Stimulated activated CD4-positive, alpha-beta T cell treated with anti-CD3 and anti-CD28 coated beads, Interleukin-12 subunit alpha, Interleukin-12 subunit beta, amount 100 ng/mL, for 24 hours (primary cell): ENCODE measurements around the gene SLC35E1.
"Not testable (repeated sequence)": the region's sequence is repeated elsewhere in the genome, so short reads cannot be mapped to it uniquely, and the experiment has no call there.

Experiments
- DNase-seq, 2 experiments: peaks; one replicate each; pipeline ENCODE4 v3.0.0-alpha.2; 2020; ENCODE audit warnings: low read depth in 2 of 2

The SLC35E1 gene

GRCh38 chr19:16581145-16581970, 9.1 kb upstream of the SLC35E1 start:
- no peak for DNase-seq

GRCh38 chr19:16579381-16579780, 7.2 kb upstream of the SLC35E1 start:
- no peak for DNase-seq

DNA sequence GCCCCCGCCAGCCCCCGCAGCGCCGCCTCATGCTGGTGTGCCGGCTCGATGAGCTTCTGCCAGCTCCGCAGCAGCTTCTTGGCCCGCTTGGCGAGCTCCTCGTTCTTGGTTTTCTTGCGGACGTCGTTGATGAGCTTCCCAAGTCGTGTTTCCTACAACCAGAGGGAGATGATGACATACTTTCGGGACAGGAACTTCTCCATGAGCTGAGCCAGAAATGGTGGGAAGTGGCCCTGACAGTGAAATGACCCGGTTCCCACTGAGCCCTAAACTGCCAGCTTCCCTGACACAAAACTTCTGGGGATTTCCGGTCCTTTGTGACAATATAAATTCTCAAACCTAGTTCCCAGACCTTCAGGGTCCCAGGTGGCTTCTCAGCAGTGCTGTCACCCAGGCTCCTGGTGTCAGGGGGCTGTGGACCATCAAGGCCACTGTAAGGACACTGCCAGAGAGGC, 5.3 kb upstream of the SLC35E1 start:
- no peak for DNase-seq

DNA sequence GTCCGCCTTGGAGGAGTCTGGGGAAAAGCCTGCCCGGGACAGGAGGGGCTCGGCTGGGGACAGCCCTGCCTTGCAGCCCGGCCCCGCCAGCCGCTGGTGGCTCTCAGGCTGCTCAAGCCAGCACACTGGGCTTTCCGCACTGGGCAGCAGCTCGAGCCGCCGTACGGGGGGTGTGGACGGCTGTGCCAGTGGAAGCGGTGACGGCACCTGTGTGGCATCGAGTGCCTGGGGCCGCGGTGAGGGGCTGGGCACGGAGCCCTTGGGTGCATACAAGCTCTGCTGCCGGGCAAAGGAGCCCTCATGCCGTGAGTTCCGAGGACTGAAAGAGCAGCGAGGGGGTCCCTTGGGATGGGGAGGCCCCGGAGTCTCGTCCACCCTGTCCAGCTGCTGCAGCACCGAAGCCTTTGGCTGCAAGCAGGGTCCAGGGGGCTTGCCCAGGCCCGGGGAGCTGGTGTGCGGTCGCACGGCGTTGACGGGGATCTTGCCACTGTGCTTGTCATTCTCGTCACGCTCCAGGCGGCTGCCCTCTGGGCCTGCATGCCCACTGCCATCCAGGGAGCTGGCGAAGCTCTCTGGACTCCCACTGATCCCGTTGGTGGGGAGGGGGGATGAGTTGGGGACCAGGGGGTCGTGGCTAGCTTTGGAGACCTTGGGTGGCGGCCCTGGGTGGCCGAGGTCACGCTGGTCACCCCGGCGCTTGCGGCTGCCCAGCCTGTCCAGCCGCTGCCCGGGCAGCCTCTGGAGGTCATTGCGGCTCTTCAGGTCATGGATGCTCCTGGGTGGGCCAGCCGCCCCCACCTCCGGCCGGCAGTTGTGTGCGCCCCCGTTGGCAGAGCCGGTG, 4.7 kb upstream of the SLC35E1 start:
- no peak for DNase-seq

- DNase-seq, result no peak
These were observed 3.9 kb upstream of the SLC35E1 start for GRCh38 chr19:16575861-16576689.

DNA sequence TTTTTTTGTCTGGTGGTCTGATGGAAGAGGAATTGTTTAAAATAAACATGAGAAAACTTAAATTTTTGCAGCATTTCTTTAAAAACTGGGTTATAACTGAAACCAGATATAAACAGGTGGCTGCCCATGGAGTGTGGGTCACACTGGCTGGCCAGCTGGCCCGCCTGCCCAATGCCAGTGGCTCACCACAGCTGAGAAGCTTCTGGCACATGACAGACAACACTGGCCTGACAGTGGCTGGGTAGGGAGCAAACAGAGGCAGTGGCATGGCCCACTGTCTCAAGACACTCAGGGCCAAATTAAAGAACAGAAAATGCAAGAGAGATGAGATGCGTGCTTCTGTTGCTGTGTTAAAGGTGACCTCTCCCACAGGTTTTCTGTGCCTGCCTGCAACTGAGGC, 3.1 kb upstream of the SLC35E1 start:
- no peak for DNase-seq

GRCh38 chr19:16573925-16574324, 1.7 kb upstream of the SLC35E1 start:
- DNase-seq, result no peak

DNA sequence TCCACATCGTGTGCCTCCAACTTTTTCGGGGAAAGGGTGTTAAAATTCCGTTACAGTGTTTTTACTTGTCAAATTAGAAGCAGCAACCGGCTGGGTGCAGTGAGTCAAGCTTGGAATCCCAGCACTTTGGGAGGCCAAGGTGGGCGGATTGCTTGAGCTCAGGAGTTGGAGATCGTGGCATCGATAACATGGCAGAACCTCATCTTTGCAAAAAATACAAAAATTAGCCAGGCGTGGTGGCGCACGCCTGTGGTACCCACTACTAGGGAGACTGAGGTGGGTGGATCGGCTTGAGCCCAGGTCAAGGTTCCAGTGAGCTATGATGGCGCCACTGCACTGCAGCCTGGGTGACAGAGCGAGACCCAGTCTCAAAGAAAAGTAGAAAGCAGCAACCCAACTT, 1.1 kb upstream of the SLC35E1 start:
- DNase-seq, result no peak

DNA sequence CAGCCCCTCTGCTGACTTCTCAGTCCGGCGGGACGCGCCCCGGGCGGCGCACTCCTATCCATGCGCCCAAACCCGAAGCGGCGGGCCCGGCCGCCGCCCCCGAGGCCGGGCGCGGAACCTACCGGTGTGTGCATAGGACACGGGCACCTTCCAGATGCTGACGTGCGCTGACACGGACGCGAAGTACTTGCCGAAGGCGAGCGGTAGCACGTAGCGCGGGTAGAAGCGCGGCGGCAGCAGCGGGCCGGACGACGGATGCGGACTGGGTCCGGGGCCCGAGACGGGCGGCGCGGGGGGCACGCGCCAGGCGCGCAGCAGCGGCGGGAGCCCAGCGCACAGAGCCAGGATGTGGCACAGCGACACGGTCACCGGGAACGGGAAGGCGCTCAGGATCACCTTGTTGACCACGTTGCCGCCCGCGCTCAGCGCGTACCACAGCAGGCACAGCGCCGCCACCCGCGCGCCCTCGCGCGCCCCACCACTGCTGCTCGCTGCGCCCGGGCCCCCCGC, 338 bp downstream of the SLC35E1 start:
- DNase-seq, result no peak

DNA sequence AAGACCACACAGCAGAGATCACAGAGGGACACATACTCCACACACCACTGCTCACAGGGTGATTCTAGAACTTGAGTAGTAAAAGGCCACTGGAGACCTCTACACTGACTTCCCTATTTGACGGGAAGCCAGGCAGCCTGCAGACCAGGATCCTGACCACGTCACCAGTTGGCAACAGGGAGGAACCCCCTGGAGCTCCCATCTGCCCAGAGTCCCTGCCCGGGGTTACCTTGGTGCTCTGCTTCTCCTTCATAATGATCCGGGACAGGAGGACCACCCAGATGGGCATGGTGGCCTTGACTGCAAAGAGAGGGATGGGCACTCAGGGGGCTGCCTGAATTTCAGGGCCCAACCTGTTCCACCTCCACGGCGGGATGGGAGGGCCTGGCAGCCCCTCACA, 932 bp downstream of the SLC35E1 start:
- DNase-seq, result no peak

DNA sequence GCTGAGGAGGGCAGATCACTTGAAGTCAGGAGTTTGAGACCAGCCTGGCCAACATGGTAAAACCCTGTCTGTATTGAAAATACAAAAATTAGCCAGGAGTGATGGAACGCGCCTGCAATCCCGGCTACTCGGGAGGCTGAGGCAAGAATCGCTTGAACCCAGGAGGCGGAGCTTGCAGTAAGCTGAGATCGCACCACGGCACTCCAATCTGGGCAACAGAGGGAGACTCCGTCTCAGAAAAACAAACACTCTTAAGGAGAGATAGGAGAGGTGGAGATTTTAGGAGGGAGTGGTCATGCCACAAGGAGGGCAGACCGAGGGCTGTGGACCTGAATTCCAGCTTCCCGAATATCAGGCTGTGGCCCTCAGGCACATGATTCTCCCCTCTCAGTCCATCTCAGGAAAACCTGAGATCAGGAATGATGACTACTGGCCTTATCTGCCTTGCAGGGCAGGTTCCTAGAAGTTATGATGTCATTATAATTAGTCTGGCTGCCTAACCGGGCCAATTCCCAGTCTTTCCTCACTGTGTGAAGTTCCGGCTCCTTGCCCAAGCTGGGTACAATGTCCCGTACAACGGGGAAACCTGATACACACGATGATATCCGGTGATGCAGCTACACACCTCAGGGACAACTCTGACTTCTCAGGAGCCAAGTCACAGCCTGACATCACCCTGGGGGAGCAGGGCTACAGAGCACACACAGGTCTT, 2.5 kb downstream of the SLC35E1 start:
- DNase-seq, result no peak

DNA sequence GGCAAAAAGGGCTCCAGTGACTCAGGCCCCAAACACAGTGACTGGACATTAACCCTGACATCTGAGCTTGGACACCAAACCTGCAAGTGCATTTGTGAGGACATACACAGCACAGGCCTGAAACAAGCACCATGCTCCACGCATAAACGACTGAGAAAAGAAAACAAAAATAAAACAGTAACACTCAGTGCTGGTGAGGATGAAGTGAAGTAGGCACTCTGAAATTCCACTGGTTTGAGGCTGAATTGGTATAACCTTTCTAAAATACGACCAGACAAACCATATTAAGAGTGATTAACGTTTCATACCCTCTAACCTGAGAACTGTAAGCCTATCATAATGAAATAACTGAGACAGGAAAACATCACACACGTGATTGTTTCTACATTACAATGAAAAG, 5.5 kb downstream of the SLC35E1 start:
- DNase-seq, result no peak

GRCh38 chr19:16566161-16566560, 6.1 kb downstream of the SLC35E1 start:
- peak in 1 of 2 experiments; percentile 39 for DNase-seq

DNA sequence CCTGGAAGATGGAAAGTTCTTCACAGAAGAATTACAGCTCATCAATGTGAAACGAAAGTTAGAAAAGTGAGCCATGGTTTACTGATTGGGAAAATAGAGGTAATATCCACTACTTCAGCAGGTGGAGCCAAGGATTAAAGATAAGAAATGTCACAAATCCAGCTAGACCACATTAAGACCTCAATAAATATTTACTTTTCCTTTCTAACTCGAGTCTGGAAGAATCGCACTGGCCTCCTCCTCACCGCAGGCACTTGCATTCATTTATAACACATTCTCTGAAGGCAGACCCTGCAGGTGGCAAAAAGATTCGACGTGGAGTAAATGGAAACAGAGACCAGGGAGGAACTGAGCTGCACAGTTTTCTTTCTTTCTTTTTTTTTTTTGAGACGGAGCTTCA, 7.4 kb downstream of the SLC35E1 start:
- no peak for DNase-seq

DNA sequence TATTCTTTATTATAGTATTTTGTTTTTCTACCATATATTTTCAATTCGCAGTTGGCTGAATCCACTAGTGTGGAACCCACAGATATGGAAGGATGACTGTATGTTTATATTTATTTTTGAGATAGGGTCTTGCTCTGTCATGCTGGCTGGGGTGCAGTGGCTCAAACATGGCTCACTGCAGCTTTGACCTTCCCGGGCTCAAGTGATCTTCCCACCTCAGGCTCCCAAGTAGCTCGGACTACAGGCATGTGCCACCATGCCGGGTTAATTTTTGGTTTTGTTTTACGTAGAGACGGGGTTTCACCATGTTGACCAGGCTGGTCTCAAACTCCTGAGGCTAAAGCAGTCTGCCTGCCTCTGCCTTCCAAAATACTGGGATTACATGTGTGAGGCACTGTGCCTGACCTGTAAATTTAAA, 9.6 kb downstream of the SLC35E1 start:
- no peak for DNase-seq

DNA sequence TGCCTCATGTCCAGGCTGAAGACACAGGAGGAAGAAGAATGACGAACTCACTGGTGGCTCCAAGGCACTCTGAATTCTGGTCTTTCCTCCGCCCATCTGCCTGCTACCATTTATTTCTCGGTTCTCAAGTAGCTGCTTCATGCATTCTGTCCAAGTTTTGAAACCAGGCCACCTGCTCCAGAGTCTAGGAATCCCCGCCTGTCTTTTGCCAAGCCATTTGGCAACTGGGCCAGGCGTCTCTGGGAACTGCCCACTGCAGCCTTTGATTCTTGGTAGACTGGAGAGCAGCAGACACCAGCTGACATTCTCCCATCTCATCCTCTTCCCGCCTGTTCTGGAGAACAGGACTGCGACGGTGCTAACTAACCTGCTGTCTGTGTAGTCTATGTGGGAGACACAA, 10.8 kb downstream of the SLC35E1 start:
- DNase-seq, result no peak

DNA sequence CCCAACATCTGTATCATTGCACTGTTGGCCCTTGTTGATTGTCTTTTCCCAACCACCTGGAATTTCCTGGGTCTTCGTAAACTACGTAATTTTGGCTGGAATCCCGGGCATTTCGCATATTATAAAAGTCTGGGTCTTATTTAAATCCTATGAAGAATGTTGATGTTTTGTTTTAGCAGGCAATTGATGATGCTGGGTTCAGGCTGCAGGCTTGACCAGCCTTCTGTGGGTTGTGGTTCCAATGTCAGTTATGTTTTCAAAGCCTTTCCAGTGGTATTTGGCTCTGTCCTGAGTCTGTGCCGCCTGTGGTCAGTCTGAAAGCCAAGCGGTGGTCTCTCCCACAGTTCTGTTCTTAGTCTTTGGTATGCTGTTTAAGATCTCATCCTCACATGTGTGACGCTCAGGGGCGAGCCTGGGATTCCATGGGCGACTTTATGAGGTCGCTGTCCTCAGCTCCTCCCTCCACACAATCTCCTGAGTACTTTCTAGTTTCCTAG, 12.4 kb downstream of the SLC35E1 start:
- DNase-seq, result no peak

GRCh38 chr19:16554776-16555175, 17.4 kb downstream of the SLC35E1 start:
- DNase-seq, result no peak

GRCh38 chr19:16551902-16552301, 20.3 kb downstream of the SLC35E1 start:
- not testable (repeated sequence) for DNase-seq

- no peak for DNase-seq
These were observed 23.3 kb downstream of the SLC35E1 start for GRCh38 chr19:16548956-16549355.
